ENCODE data around the gene SV2C. TPM values are rescaled to one million over a fixed set of nuclear protein-coding genes. Genes with fewer than 3 reads are reported as not detected.

Gene SV2C
- total RNA-seq, 1 experiment from 2014 or later, result not detected

DNA sequence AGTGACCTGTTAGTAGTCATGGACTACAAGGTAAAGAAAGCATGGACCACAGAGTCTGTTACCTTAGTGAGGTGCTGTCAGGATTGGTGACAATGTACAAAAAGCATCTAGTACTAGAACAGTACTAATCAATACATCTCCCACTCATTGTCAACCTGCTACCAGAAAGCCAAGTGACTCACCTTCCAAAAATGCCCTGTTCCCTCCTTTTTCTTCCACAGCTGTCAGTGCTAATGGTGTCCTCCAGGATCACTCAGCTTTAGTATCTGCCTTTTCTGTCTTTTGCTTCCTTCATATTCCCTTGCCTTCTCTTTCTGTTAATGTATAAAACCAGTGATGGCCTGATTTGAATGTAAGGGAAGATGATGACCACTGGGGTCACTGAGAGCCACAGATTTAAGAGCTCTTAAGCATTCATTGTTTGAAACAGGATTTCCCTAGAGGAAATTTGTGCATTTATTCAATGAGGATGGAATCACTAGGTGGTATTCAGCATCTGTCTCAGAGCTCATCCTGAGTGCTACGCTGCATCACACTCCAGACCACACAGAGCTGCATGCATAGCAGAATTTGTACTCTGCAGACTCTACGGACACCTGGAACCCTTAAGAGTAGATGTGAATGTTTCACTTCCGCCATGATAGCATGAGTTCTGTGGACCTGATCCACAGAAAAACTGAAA is 71.0 kb downstream of the SV2C start:
- H3K9ac ChIP-seq (ENCODE audit: low read length), result no peak overlapping the region
- POLR2A ChIA-PET, result no interaction called here
- intact Hi-C loops (cut with micrococcal nuclease), result no loop called here
- H3K4me2 ChIP-seq (ENCODE audit: low read length), result no peak overlapping the region
- CTCF ChIA-PET, result interaction anchor here (1.6 kb wide), 1 partner anchor 8 kb away, joined by 4 read pairs; no protein-coding TSS in a partner anchor
- no peak overlapping the region for H3K27ac ChIP-seq (ENCODE audit: low read depth, low read length)
- no peak for DNase-seq (ENCODE audit: low read depth, low spot score)
- no peak for ATAC-seq
- TF ChIP-seq ZFX (IDR thresholded peaks at IDR 0.05), result no peak
- TF ChIP-seq CEBPB (IDR thresholded peaks at IDR 0.05; ENCODE audit: low read depth), result no peak
- TF ChIP-seq RAD21 (IDR thresholded peaks at IDR 0.05; ENCODE audit: low read depth), result no peak
- TF ChIP-seq, protein P1, sequence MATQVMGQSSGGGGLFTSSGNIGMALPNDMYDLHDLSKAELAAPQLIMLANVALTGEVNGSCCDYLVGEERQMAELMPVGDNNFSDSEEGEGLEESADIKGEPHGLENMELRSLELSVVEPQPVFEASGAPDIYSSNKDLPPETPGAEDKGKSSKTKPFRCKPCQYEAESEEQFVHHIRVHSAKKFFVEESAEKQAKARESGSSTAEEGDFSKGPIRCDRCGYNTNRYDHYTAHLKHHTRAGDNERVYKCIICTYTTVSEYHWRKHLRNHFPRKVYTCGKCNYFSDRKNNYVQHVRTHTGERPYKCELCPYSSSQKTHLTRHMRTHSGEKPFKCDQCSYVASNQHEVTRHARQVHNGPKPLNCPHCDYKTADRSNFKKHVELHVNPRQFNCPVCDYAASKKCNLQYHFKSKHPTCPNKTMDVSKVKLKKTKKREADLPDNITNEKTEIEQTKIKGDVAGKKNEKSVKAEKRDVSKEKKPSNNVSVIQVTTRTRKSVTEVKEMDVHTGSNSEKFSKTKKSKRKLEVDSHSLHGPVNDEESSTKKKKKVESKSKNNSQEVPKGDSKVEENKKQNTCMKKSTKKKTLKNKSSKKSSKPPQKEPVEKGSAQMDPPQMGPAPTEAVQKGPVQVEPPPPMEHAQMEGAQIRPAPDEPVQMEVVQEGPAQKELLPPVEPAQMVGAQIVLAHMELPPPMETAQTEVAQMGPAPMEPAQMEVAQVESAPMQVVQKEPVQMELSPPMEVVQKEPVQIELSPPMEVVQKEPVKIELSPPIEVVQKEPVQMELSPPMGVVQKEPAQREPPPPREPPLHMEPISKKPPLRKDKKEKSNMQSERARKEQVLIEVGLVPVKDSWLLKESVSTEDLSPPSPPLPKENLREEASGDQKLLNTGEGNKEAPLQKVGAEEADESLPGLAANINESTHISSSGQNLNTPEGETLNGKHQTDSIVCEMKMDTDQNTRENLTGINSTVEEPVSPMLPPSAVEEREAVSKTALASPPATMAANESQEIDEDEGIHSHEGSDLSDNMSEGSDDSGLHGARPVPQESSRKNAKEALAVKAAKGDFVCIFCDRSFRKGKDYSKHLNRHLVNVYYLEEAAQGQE (IDR thresholded peaks at IDR 0.05; ENCODE audit: low read depth), result no peak
- no peak for TF ChIP-seq ATF3 (IDR thresholded peaks at IDR 0.05)
- TF ChIP-seq JUND (IDR thresholded peaks at IDR 0.05), result no peak
- TF ChIP-seq FOSL1 (IDR thresholded peaks at IDR 0.05; ENCODE audit: low read depth), result no peak
- no peak for TF ChIP-seq EGR1 (IDR thresholded peaks at IDR 0.05; ENCODE audit: low read depth)
- TF ChIP-seq, protein P2, sequence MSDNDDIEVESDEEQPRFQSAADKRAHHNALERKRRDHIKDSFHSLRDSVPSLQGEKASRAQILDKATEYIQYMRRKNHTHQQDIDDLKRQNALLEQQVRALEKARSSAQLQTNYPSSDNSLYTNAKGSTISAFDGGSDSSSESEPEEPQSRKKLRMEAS (IDR thresholded peaks at IDR 0.05), result no peak
- no peak for TF ChIP-seq ZNF274 (IDR thresholded peaks at IDR 0.05; ENCODE audit: low read depth, low read length)
- no peak for TF ChIP-seq TCF7L2 (IDR thresholded peaks at IDR 0.05; ENCODE audit: borderline replicate concordance, extremely low read depth, insufficient read depth, insufficient read length)
- TF ChIP-seq CBX3 (IDR thresholded peaks at IDR 0.05; ENCODE audit: low read depth), result no peak
- no peak for TF ChIP-seq EZH2 (IDR thresholded peaks at IDR 0.05)
- TF ChIP-seq, protein P3, sequence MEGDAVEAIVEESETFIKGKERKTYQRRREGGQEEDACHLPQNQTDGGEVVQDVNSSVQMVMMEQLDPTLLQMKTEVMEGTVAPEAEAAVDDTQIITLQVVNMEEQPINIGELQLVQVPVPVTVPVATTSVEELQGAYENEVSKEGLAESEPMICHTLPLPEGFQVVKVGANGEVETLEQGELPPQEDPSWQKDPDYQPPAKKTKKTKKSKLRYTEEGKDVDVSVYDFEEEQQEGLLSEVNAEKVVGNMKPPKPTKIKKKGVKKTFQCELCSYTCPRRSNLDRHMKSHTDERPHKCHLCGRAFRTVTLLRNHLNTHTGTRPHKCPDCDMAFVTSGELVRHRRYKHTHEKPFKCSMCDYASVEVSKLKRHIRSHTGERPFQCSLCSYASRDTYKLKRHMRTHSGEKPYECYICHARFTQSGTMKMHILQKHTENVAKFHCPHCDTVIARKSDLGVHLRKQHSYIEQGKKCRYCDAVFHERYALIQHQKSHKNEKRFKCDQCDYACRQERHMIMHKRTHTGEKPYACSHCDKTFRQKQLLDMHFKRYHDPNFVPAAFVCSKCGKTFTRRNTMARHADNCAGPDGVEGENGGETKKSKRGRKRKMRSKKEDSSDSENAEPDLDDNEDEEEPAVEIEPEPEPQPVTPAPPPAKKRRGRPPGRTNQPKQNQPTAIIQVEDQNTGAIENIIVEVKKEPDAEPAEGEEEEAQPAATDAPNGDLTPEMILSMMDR (IDR thresholded peaks at IDR 0.05 in 2 of 3, conservative IDR thresholded peaks at IDR 0.05 in 1 of 3; ENCODE audit: borderline replicate concordance in 1 of 3, insufficient read depth in 1 of 3, low read depth in 2 of 3, low read length in 2 of 3), result no peak
- TF ChIP-seq YY1 (IDR thresholded peaks at IDR 0.05; ENCODE audit: extremely low read depth, insufficient replicate concordance, low read depth, low read length), result no peak
- no peak for TF ChIP-seq POLR2AphosphoS5 (IDR thresholded peaks at IDR 0.05; ENCODE audit: low read depth, low read length)
- TF ChIP-seq, protein P4, sequence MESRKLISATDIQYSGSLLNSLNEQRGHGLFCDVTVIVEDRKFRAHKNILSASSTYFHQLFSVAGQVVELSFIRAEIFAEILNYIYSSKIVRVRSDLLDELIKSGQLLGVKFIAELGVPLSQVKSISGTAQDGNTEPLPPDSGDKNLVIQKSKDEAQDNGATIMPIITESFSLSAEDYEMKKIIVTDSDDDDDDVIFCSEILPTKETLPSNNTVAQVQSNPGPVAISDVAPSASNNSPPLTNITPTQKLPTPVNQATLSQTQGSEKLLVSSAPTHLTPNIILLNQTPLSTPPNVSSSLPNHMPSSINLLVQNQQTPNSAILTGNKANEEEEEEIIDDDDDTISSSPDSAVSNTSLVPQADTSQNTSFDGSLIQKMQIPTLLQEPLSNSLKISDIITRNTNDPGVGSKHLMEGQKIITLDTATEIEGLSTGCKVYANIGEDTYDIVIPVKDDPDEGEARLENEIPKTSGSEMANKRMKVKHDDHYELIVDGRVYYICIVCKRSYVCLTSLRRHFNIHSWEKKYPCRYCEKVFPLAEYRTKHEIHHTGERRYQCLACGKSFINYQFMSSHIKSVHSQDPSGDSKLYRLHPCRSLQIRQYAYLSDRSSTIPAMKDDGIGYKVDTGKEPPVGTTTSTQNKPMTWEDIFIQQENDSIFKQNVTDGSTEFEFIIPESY (IDR thresholded peaks at IDR 0.05; ENCODE audit: extremely low read depth, insufficient replicate concordance, low read length), result no peak
- TF ChIP-seq ELF1 (IDR thresholded peaks at IDR 0.05; ENCODE audit: borderline replicate concordance, low read depth), result no peak
- no peak for TF ChIP-seq EZH2phosphoT487 (IDR thresholded peaks at IDR 0.05; ENCODE audit: borderline replicate concordance)
- TF ChIP-seq SRF (IDR thresholded peaks at IDR 0.05; ENCODE audit: low read depth), result no peak
- BruUV-seq (replicated peaks), result no TSS peak
- no peaks in the 10 kb centered on the region for H3K9me2 ChIP-seq (ENCODE audit: insufficient read depth)
- H3K4me3 ChIP-seq (replicated peaks in 1 of 2; ENCODE audit: low read depth in 1 of 2, low read length in 2 of 2), result no peak overlapping the region
- H3K27me3 ChIP-seq (ENCODE audit: insufficient read depth, low read length), result peaks cover 59% of the 10 kb centered on the region
- no peak overlapping the region for H2AFZ ChIP-seq (ENCODE audit: low read depth, low read length, poor library complexity, severe bottlenecking)
- H3K36me3 ChIP-seq (ENCODE audit: control insufficient read depth in 1 of 2, insufficient read depth in 2 of 2, low read length in 2 of 2), result no peaks in the 10 kb centered on the region
- RAD21 ChIA-PET (ENCODE audit: low non-redundant PET in 1 of 2, low total read pairs in 2 of 2, uncharacterized antibody in 2 of 2, unreplicated experiment in 2 of 2), result no interaction called here
- H4K20me1 ChIP-seq (ENCODE audit: insufficient read depth), result no peaks in the 10 kb centered on the region
- no peaks in the 10 kb centered on the region for H3K4me1 ChIP-seq (ENCODE audit: control insufficient read depth in 1 of 2, insufficient read depth in 2 of 2, low read length in 2 of 2)
- H3K79me2 ChIP-seq (ENCODE audit: insufficient read depth, low read length), result no peaks in the 10 kb centered on the region
- H3K9me3 ChIP-seq (ENCODE audit: control insufficient read depth in 1 of 2, insufficient read depth in 1 of 2, low read depth in 1 of 2, low read length in 2 of 2), result no peaks in the 10 kb centered on the region

Data from HCT116 (cell line).